IMR-90 (cell line): ENCODE data around the gene URAD. TPM values are rescaled to one million over a fixed set of nuclear protein-coding genes. Genes with fewer than 3 reads are reported as not detected.

Experiments used
- ATAC-seq: fragments of 200-7000 bp; cut with Tn5 transposase; 2 replicates; pipeline ENCODE4 v1.9.1; 2020; ENCODE audit warnings: low read depth, mild to moderate bottlenecking, moderate library complexity
- BruUV-seq: library from RNA; stranded (reverse); fragments of 400-500 nt; replicated peaks from 2 replicates; lab custom pipeline; 2021; lab: Mats Ljungman, UMichigan
- CTCF ChIA-PET: fragments of 300-600 bp; formaldehyde crosslinking; extraction: SDS; loops from one replicate; lab custom pipeline; 2021; ENCODE audit warnings: antibody characterized with exemption; lab: Yijun Ruan, JAX
- POLR2A ChIA-PET: fragments of 300-600 bp; sonication (Branson Sonifier 250); formaldehyde crosslinking; loops from one replicate; lab custom pipeline; 2022; ENCODE audit warnings: antibody characterized with exemption; ENCODE audit not compliant: unreplicated experiment; lab: Charles Lee
- DNase-seq: peaks from one replicate; pipeline ENCODE4 v3.0.0; 2013
- H2AFZ ChIP-seq: replicated peaks from 2 replicates; pipeline ENCODE3; 2013; ENCODE audit warnings: low read length, mild to moderate bottlenecking; ENCODE audit not compliant: poor library complexity
- H2AK5ac ChIP-seq: 2 replicates; pipeline ENCODE4 v1.6.1; 2013; ENCODE audit warnings: low read depth, low read length, inconsistent platforms
- H2AK9ac ChIP-seq: replicated peaks from 2 replicates; pipeline ENCODE3; 2013; ENCODE audit warnings: mild to moderate bottlenecking, low read depth, low read length, moderate library complexity; ENCODE audit not compliant: poor library complexity
- H2BK120ac ChIP-seq: 2 replicates; pipeline ENCODE4 v1.6.1; 2013; ENCODE audit warnings: low read depth, low read length, inconsistent platforms
- H2BK15ac ChIP-seq: 3 replicates; pipeline ENCODE4 v1.6.1; 2013; ENCODE audit warnings: low read depth, low read length, inconsistent platforms
- H2BK20ac ChIP-seq: 2 replicates; pipeline ENCODE4 v1.6.1; 2013; ENCODE audit warnings: low read depth, mild to moderate bottlenecking, inconsistent platforms, low read length, moderate library complexity
- H2BK5ac ChIP-seq: 2 replicates; pipeline ENCODE4 v1.6.1; 2013; ENCODE audit warnings: mild to moderate bottlenecking, low read depth, low read length, inconsistent platforms; ENCODE audit not compliant: poor library complexity, severe bottlenecking
- H3K14ac ChIP-seq: replicated peaks from 2 replicates; pipeline ENCODE4 v1.6.1; 2013; ENCODE audit warnings: low read depth, low read length, inconsistent platforms
- H3K18ac ChIP-seq: 2 replicates; pipeline ENCODE4 v1.6.1; 2013; ENCODE audit warnings: low read depth, low read length, control low read depth
- H3K23ac ChIP-seq: 2 replicates; pipeline ENCODE4 v1.6.1; 2013; ENCODE audit warnings: low read depth, low read length, inconsistent platforms
- H3K27ac ChIP-seq: 2 replicates; pipeline ENCODE4 v1.5.1; 2013; ENCODE audit warnings: mild to moderate bottlenecking, control low read depth, low read length; ENCODE audit not compliant: insufficient read depth
- H3K27me3 ChIP-seq: 2 replicates; pipeline ENCODE4 v1.6.1; 2013; ENCODE audit warnings: low read length; ENCODE audit not compliant: control insufficient read depth, insufficient read depth
- H3K36me3 ChIP-seq: 2 replicates; pipeline ENCODE4 v1.6.1; 2013; ENCODE audit warnings: low read length, mixed read lengths; ENCODE audit not compliant: control insufficient read depth, insufficient read depth
- H3K4ac ChIP-seq: 2 replicates; pipeline ENCODE4 v1.6.1; 2013; ENCODE audit warnings: low read depth, low read length, inconsistent platforms
- H3K4me1 ChIP-seq: 2 replicates; pipeline ENCODE4 v1.6.1; 2013; ENCODE audit warnings: low read length, mixed read lengths; ENCODE audit not compliant: control insufficient read depth, insufficient read depth
- H3K4me2 ChIP-seq: 2 replicates; pipeline ENCODE4 v1.6.1; 2013; ENCODE audit warnings: low read depth, mild to moderate bottlenecking, control low read depth, low read length, moderate library complexity
- H3K4me3 ChIP-seq: 2 replicates; pipeline ENCODE4 v1.5.1; 2013; ENCODE audit warnings: low read depth, mild to moderate bottlenecking, control low read depth, low read length, moderate library complexity; ENCODE audit not compliant: insufficient read depth
- H3K56ac ChIP-seq: 2 replicates; pipeline ENCODE4 v1.6.1; 2013; ENCODE audit warnings: low read length, inconsistent platforms; ENCODE audit not compliant: insufficient read depth; ENCODE audit errors: extremely low read depth
- H3K79me1 ChIP-seq, 2 experiments: 2 replicates each; pipeline ENCODE4 v1.6.1; 2013; ENCODE audit warnings: low read length in 2 of 2, inconsistent platforms in 1 of 2, low read depth in 1 of 2
- H3K9ac ChIP-seq: 2 replicates; pipeline ENCODE4 v1.6.1; 2013; ENCODE audit warnings: low read depth, low read length, control low read depth
- H3K9me1 ChIP-seq: 2 replicates; pipeline ENCODE4 v1.6.1; 2013; ENCODE audit warnings: low read length, inconsistent platforms; ENCODE audit not compliant: insufficient read depth
- H3K9me3 ChIP-seq: 2 replicates; pipeline ENCODE4 v1.6.1; 2013; ENCODE audit warnings: low read length; ENCODE audit not compliant: control insufficient read depth, insufficient read depth
- H4K20me1 ChIP-seq: 2 replicates; pipeline ENCODE4 v1.6.1; 2013; ENCODE audit warnings: low read length, inconsistent platforms; ENCODE audit not compliant: insufficient read depth
- H4K5ac ChIP-seq: 2 replicates; pipeline ENCODE4 v1.6.1; 2013; ENCODE audit warnings: mild to moderate bottlenecking, low read depth, low read length, control low read depth
- H4K8ac ChIP-seq, 2 experiments: 2 replicates each; pipeline ENCODE4 v1.6.1; 2013; ENCODE audit warnings: low read depth in 2 of 2, low read length in 2 of 2, control low read depth in 1 of 2, inconsistent platforms in 1 of 2
- H4K91ac ChIP-seq: 2 replicates; pipeline ENCODE4 v1.6.1; 2013; ENCODE audit warnings: low read depth, low read length, inconsistent platforms; ENCODE audit not compliant: insufficient read depth
- CEBPB ChIP-seq: IDR thresholded peaks from 2 replicates; pipeline ENCODE4 v1.6.1; 2012; ENCODE audit warnings: low read depth, low read length, improper control_type of control experiment
- CHD1 ChIP-seq: IDR thresholded peaks from 2 replicates; pipeline ENCODE4 v1.6.1; 2012; ENCODE audit warnings: low read depth, low read length, improper control_type of control experiment
- WGBS, 2 experiments: methylation state at CpG; one replicate each; pipeline versions ENCODE4 v1.1.5 to v1.1.7; 2013; ENCODE audit warnings: missing lambda C conversion rate in 2 of 2; ENCODE audit not compliant: insufficient read length in 1 of 2; ENCODE audit errors: extremely low coverage in 2 of 2; 5-methylcytosine and 5-hydroxymethylcytosine counted together
- dilution Hi-C: fragments of 300-500 bp; cut with HindIII; formaldehyde crosslinking; loops from one replicate; pipeline ENCODE4 v1.14.3; 2018; ENCODE audit warnings: low sequenced_read_pairs; ENCODE audit not compliant: unreplicated experiment
- in situ Hi-C: fragments of 300-500 bp; cut with MboI; formaldehyde crosslinking; loops from 3 replicates; pipeline ENCODE4 v1.14.3; 2019; ENCODE audit warnings: low sequenced_read_pairs, inconsistent platforms, mixed read lengths
- intact Hi-C: fragments of 100-400 bp; cut with micrococcal nuclease; formaldehyde crosslinking; loops from 2 replicates; pipeline ENCODE4 v1.10.0; 2022
- polyA plus RNA-seq, 3 experiments: library from polyadenylated mRNA; depleted of rRNA; stranded (reverse); fragments of >200 nt; gene quantifications; 2 replicates each; pipeline ENCODE4 v1.2.3, GENCODE V29; 2012; ENCODE audit warnings: low replicate concordance in 1 of 3
- total RNA-seq: library from RNA; depleted of rRNA; stranded (reverse); fragments of >200 nt; gene quantifications from 2 replicates; pipeline ENCODE4 v1.2.3, GENCODE V29; 2012

Gene URAD
- total and polyA plus RNA-seq, 2 of the 4 experiments (the other 2 are of a cell fraction): not detected

GRCh38 chr13:27928805-27929753, 59.4 kb downstream of the URAD start:
- Histone ChIP-seq H3K9me1 (no peaks in the 10 kb centered on the region), H4K5ac (no peak overlapping the region), H2AK5ac (no peak overlapping the region), H2AK9ac (no peak overlapping the region), H3K27ac (no peak overlapping the region), H3K23ac (no peak overlapping the region), H3K4me1 (no peaks in the 10 kb centered on the region), H2BK20ac (no peak overlapping the region), H3K4me2 (no peak overlapping the region), H2BK15ac (no peak overlapping the region), H4K8ac (no peak overlapping the region), H3K4me3 (no peak overlapping the region), H3K4ac (no peak overlapping the region), H3K18ac (no peak overlapping the region), H3K9me3 (peaks cover 4% of the 10 kb centered on the region), H2BK120ac (no peak overlapping the region), H2AFZ (no peak overlapping the region), H2BK5ac (no peak overlapping the region), H3K9ac (no peak overlapping the region), H3K14ac (no peak overlapping the region), H4K91ac (no peak overlapping the region), H3K27me3 (peaks cover 73% of the 10 kb centered on the region), H3K79me1 (no peaks in the 10 kb centered on the region), H3K56ac (no peak overlapping the region), H3K36me3 (no peaks in the 10 kb centered on the region), H4K20me1 (no peaks in the 10 kb centered on the region)
- in situ Hi-C loops: no loop called here
- BruUV-seq: no TSS peak
- dilution Hi-C loops: no loop called here
- DNase-seq (no peak), ATAC-seq (no peak)
- CTCF ChIA-PET: no interaction called here
- intact Hi-C loops: no loop called here
- no peak for TF ChIP-seq CHD1
- TF ChIP-seq CEBPB: no peak
- WGBS, 2 experiments: 0% methylated on average over 3 of the region's 48 CpGs; no CpG with 5 or more reads in 1 of the 2 experiments
- POLR2A ChIA-PET: no interaction called here
